NCI-H2107 treated with DMSO at 0.1 percent for 48 hours (cell line): Measurements from ENCODE around the gene AHDC1.
"Not testable (repeated sequence)": the region's sequence is repeated elsewhere in the genome, so short reads cannot be mapped to it uniquely, and the experiment has no call there.

Experiments used
- DNase-seq: peaks from one replicate; lab custom pipeline; 2025; ENCODE audit not compliant: unreplicated experiment; lab: John Stamatoyannopoulos, UW

AHDC1 gene, protein sequence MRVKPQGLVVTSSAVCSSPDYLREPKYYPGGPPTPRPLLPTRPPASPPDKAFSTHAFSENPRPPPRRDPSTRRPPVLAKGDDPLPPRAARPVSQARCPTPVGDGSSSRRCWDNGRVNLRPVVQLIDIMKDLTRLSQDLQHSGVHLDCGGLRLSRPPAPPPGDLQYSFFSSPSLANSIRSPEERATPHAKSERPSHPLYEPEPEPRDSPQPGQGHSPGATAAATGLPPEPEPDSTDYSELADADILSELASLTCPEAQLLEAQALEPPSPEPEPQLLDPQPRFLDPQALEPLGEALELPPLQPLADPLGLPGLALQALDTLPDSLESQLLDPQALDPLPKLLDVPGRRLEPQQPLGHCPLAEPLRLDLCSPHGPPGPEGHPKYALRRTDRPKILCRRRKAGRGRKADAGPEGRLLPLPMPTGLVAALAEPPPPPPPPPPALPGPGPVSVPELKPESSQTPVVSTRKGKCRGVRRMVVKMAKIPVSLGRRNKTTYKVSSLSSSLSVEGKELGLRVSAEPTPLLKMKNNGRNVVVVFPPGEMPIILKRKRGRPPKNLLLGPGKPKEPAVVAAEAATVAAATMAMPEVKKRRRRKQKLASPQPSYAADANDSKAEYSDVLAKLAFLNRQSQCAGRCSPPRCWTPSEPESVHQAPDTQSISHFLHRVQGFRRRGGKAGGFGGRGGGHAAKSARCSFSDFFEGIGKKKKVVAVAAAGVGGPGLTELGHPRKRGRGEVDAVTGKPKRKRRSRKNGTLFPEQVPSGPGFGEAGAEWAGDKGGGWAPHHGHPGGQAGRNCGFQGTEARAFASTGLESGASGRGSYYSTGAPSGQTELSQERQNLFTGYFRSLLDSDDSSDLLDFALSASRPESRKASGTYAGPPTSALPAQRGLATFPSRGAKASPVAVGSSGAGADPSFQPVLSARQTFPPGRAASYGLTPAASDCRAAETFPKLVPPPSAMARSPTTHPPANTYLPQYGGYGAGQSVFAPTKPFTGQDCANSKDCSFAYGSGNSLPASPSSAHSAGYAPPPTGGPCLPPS (N-terminal part only)

GRCh38 chr1:27603681-27604578, at the start of gene AHDC1:
Gene AHDC1 (minus strand): TSS chr1:27604144. CDS start chr1:27552115, 52,029 bp downstream.
- peak; percentile 68 for DNase-seq

DNA sequence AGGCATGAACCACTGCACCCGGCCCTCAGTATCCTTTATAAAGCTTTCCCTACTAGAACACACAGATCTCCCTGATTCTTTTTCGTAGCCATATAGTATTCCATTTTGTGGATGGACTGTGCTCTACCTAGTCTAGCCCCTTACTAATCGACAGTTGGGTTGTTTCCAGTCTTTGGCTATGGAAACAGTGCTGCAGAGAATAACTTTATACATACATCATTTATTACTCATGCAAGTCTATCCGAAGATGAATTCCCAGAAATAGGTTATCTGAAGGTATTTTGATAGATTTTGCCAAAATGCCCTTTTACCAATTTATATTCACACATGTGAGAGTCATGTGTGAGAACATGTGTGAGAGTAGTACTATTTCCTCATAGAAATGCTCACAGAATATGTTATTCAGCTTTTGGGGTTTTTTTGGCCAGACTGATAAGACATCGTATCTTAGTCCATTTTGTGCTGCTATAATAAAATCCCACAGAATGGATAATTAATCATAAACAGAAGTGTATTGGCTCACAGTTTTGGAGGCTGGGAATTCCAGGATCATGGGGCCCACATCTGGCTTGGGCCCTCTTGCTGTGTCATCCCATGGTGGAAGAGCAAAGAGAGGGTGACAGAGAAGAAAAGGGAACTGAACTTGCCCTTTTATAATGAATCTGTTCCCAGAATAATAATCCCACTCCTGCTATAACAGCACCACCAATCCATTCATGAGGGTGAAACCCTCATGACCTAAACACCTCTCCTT, 48.3 kb upstream of the AHDC1 start:
- no peak for DNase-seq

- peak; percentile 50 for DNase-seq
These were observed 46.7 kb upstream of the AHDC1 start for GRCh38 chr1:27650539-27651175.

GRCh38 chr1:27650171-27650538, 46.2 kb upstream of the AHDC1 start:
- DNase-seq, result no peak

GRCh38 chr1:27649306-27649635, 45.3 kb upstream of the AHDC1 start:
- DNase-seq, result no peak

GRCh38 chr1:27648602-27649305, 44.8 kb upstream of the AHDC1 start:
- no peak for DNase-seq

DNA sequence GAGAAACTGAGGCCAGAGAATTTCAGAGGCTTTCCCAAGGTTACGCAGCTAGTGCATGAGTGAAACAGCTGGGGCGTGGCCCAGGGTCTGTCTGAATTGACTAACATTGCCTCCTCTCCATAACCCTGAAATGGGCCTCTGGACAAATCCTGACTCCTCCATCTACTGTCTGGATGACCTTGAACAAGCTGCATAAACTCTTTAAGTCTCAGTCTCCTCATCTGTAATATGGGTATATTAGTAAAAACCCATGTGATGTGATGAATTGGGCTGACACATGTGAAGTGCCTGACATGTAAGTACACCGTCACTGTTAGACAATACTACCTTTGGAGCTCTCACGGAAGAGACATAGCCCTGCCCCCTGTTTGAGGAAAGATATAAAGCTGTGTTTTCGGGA, 43.4 kb upstream of the AHDC1 start:
- no peak for DNase-seq

- DNase-seq, result peak; percentile 99
These were observed 42.7 kb upstream of the AHDC1 start for GRCh38 chr1:27646676-27647075.

DNA sequence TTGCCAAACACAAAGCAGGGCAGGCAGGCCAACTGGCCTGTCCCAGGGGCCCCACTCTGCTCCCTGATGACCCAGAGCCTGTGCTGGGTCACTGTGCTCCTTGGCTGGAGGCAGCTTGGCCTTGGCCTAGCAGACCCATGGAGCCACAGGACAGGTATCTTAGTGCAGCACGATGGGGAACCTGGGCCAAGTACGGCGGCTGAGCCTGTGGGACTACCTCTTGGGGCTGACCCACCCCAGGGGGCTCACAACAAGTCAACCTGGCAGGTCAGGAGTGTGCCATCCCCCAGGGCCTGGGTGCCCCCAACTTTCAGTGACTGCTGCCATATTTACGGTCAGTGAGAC, 41.1 kb upstream of the AHDC1 start:
- no peak for DNase-seq

- no peak for DNase-seq
These were observed 40.6 kb upstream of the AHDC1 start for GRCh38 chr1:27644369-27645070.

- no peak for DNase-seq
These were observed 39.8 kb upstream of the AHDC1 start for GRCh38 chr1:27643600-27644368.

DNA sequence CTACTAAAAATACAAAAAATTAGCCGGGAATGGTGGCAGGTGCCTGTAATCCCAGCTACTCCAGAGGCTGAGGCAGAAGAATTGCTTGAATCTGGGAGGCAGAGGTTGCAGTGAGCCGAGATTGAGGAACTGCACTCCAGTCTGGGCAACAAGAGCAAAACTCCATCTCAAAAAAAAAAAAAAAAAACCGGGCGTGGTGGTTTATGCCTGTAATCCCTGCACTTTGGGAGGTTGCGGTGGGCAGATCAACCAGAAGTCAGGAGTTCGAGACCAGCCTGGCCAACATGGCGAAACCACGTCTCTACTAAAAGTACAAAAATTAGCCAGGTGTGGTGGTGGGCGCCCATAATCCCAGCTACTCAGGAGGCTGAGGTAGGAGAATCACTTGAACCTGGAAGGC, 36.6 kb upstream of the AHDC1 start:
- not testable (repeated sequence) for DNase-seq

- no peak for DNase-seq
These were observed 34.9 kb upstream of the AHDC1 start for GRCh38 chr1:27638805-27639204.

DNA sequence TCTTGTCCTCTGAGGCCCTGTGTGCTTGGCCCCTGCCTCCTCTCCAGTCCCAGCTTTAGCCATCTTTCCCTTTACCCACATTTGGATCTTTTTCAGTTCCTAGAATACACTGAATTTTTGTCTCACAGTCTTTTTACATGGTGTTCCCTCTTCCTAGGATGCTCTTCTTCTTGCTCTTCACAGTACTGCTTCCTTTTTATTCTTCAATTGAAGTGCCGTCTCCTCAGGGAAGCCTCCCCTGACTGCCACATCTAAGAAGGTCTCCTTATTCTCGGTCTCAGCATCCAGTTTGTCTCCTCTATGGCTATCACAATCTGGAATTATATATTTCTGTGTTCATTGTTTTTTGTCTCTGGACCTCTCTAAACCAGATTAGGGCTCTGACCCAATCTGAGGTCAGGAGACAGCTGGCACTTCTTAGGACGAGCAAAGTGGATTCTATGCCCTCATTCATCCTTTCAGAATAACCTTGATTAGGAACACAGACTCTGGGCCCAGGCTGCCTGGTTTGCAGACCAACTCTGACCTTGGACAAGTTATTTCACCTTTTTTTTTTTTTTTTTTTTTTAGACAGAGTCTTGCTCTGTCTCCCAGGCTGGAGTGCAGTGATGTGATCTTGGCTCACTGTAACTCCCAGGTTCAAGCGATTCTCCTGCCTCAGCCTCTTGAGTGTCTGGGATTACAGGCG, 34.2 kb upstream of the AHDC1 start:
- no peak for DNase-seq

DNA sequence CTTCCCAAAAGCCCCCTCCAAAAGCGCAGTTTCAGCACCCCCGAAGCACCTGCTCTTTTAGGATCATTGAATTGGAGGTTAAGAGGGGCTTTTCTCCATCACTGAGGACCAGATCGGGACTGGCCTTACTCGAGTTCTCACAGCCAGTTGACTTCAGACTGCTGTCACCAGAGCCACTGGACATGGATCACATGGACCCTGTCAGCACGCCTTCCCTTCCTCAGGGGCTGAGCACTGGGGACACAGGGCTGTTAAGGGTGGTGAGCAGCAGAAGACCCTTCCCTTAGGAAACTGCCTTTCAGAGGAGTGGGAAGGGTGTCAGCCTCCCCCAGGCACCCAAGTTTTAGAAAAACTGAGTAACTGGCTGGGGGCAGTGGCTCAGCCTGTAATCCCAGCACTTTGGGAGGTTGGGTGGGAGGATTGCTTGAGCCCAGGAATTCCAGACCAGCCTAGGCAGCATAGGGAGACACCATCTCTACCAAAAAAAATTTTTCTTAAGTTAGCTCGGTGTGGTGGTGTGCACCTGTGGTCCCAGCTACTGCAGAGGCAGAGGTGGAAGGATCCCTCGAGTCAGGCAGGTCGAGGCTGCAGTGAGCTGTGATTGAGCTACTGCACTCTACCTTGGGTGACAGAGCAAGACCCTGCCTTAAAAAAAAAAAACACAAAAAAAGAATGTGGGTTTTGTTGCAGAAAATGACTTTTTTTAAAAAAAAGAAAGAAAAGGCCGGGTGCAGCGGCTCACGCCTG, 31.6 kb upstream of the AHDC1 start:
- no peak for DNase-seq

DNA sequence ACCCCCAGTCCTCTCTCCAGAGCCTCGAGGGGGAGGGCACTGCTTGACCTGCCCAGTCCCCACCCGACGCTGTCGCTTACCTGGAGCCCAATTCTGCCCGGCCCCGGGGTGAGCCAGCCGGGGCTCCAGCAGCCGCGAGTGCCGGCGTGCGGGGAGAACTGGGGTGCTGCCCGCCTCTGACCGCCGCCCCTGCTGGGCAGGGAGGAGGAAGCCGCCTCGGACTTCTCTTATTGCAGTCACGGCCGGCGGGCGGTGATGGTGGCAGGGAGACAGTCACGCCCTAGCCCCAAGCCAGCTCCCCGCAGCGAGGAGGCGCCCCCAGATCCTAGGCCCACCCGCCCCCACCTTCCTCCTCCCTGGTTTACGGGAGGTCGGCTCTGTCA, 31.0 kb upstream of the AHDC1 start, which contains the start of gene FGR:
FGR (minus strand) TSS at position 201 of the 383 bp plus-strand sequence. CDS start 11,269 bp downstream, outside the sequence.
- DNase-seq, result no peak
